Osteocyte (in vitro differentiated cells): ENCODE results near the gene ATP8A2. TPM values are rescaled to one million over a fixed set of nuclear protein-coding genes. Genes with fewer than 3 reads are reported as not detected.

Experiments
- DNase-seq: peaks from one replicate; pipeline ENCODE4 v3.0.0; 2021; ENCODE audit warnings: mixed read lengths; ENCODE audit not compliant: unreplicated experiment; ENCODE audit errors: extremely low spot score
- H3K27ac Mint-ChIP-seq: one replicate; pipeline ENCODE4 v1.8.0; 2021; ENCODE audit warnings: mild to moderate bottlenecking, mixed read lengths; ENCODE audit not compliant: unreplicated experiment
- H3K27me3 Mint-ChIP-seq: one replicate; pipeline ENCODE4 v1.8.0; 2021; ENCODE audit warnings: mixed read lengths; ENCODE audit not compliant: unreplicated experiment
- H3K36me3 Mint-ChIP-seq: one replicate; pipeline ENCODE4 v1.8.0; 2021; ENCODE audit warnings: mixed read lengths; ENCODE audit not compliant: unreplicated experiment
- H3K4me1 Mint-ChIP-seq: one replicate; pipeline ENCODE4 v1.8.0; 2021; ENCODE audit warnings: mixed read lengths; ENCODE audit not compliant: unreplicated experiment
- H3K4me3 Mint-ChIP-seq: one replicate; pipeline ENCODE4 v1.8.0; 2021; ENCODE audit warnings: mild to moderate bottlenecking, moderate library complexity, mixed read lengths; ENCODE audit not compliant: unreplicated experiment
- H3K9me3 Mint-ChIP-seq: one replicate; pipeline ENCODE4 v1.8.0; 2021; ENCODE audit warnings: mixed read lengths; ENCODE audit not compliant: unreplicated experiment
- CTCF ChIP-seq: fragments of 200-600 bp; sonication (generic); IDR thresholded peaks from 2 replicates; pipeline ENCODE4 v1.5.0; 2021; ENCODE audit warnings: antibody characterized with exemption, mild to moderate bottlenecking, moderate library complexity
- total RNA-seq: library from RNA; stranded (reverse); gene quantifications from 2 replicates; pipeline ENCODE4 v1.2.1, GENCODE V29; 2021

ATP8A2 gene
- total RNA-seq, 1 donor from 2014 or later: 1.1 TPM

DNA sequence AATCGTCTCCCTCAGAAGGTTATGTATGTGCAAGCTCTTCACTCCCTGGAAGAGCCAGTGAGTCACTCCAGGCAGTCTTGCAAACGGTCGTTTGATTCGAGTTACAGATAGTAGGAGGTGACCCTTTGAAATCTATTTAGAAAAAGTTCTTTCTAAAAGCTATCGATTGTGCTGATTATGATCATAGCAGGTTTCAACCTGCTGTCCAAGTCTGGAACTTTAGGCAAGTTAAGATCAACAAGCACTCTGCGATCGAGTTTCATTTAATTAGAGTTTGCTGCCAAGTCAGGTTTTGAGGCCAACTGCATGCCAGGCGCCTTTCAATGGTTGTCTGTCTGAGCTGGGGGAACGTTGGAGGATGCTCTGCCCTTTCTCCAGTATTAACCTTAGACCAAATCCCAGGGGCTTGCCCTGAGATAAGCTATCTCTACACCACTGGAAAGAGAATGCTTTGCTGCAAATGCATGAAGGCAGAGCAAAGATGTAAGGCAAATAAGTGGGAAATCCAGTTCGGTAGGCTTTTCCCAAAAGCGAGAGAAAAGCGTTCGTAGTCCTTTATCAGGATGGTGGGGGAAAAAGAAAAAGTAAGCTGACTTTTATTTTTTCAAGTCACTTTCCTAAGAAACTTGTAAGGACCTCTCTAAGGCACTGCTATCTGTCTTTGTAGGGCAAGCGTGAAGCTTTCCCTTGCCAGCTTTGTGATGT lies 287.5 kb downstream of the ATP8A2 start:
- no peaks in the 10 kb centered on the region for H3K4me1 Mint-ChIP-seq
- H3K27ac Mint-ChIP-seq: no peak overlapping the region
- TF ChIP-seq CTCF: no peak
- no peaks in the 10 kb centered on the region for H3K27me3 Mint-ChIP-seq
- no peaks in the 10 kb centered on the region for H3K36me3 Mint-ChIP-seq
- no peaks in the 10 kb centered on the region for H3K9me3 Mint-ChIP-seq
- no peak for DNase-seq
- no peak overlapping the region for H3K4me3 Mint-ChIP-seq

DNA sequence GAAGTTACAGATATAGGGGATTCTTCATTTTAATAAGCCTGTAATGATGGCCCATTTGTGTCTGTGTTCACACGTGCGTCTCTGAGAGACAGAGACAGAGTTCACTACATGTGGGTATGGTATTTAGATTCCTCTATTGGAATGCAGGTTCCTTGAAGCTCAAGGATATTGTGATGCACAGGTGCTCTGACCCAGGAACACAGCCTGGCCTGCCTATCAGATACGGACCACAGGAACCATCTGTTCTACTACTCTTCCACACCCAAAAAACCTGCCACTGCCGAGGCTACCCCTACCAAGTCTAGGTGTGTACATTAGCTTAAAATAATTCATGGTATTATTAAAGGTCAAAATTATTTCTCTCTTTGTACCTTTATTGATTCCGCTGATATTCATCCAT lies 289.2 kb downstream of the ATP8A2 start:
- no peaks in the 10 kb centered on the region for H3K9me3 Mint-ChIP-seq
- H3K27me3 Mint-ChIP-seq: no peaks in the 10 kb centered on the region
- no peak for DNase-seq
- H3K36me3 Mint-ChIP-seq: no peaks in the 10 kb centered on the region
- no peak overlapping the region for H3K27ac Mint-ChIP-seq
- H3K4me3 Mint-ChIP-seq: no peak overlapping the region
- no peak for TF ChIP-seq CTCF
- H3K4me1 Mint-ChIP-seq: no peaks in the 10 kb centered on the region

GRCh38 chr13:25662516-25662915 lies 290.7 kb downstream of the ATP8A2 start:
- no peaks in the 10 kb centered on the region for H3K36me3 Mint-ChIP-seq
- no peaks in the 10 kb centered on the region for H3K27me3 Mint-ChIP-seq
- no peak overlapping the region for H3K4me3 Mint-ChIP-seq
- H3K9me3 Mint-ChIP-seq: peaks cover 4% of the 10 kb centered on the region
- TF ChIP-seq CTCF: no peak
- no peak overlapping the region for H3K27ac Mint-ChIP-seq
- DNase-seq: no peak
- H3K4me1 Mint-ChIP-seq: no peaks in the 10 kb centered on the region

- Mint-ChIP-seq H3K4me3 (no peak overlapping the region), H3K9me3 (peaks cover 26% of the 10 kb centered on the region), H3K36me3 (peaks cover 8% of the 10 kb centered on the region)
Observed at GRCh38 chr13:25668345-25668744, 296.6 kb downstream of the ATP8A2 start.

DNA sequence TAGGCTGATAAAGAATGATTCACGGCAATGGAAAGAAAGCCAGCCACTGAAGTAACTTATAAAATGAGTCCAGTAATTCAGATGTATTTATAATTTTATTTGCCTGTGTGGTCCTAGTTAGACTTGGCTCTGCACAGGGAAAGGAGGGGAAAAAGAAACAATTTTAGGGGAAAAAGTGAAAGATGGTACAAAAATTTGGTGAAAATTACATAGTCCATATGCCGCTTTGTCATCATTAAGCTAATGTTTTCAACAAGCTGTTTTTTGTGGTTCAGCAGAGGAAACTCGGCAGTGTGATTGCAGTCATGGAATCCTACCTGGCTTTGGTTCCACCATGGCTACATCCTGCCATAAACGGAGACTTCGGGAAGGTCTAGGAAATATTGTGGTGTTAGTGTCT lies 301.9 kb downstream of the ATP8A2 start:
- Mint-ChIP-seq H3K36me3 (peaks cover 2% of the 10 kb centered on the region), H3K27me3 (no peaks in the 10 kb centered on the region), H3K9me3 (peaks cover 12% of the 10 kb centered on the region), H3K4me1 (peaks cover 3% of the 10 kb centered on the region), H3K27ac (no peak overlapping the region), H3K4me3 (no peak overlapping the region)
- peak; percentile 27 for DNase-seq
- no peak for TF ChIP-seq CTCF

More at GRCh38 chr13:25668345-25668744, 296.6 kb downstream of the ATP8A2 start:
- DNase-seq: no peak
- H3K27me3 Mint-ChIP-seq: no peaks in the 10 kb centered on the region
- no peak for TF ChIP-seq CTCF
- H3K4me1 Mint-ChIP-seq: peaks cover 3% of the 10 kb centered on the region
- no peak overlapping the region for H3K27ac Mint-ChIP-seq
